ENCODE data around the gene PEBP1.
A peak's percentile ranks its signal among the peaks of the same experiment; 100 is the strongest.
"Not testable (repeated sequence)": the region's sequence is repeated elsewhere in the genome, so short reads cannot be mapped to it uniquely, and the experiment has no call there.

The PEBP1 gene

GRCh38 chr12:118135788-118136558 lies at the start of gene PEBP1:
PEBP1 (plus strand) TSS chr12:118136124; CDS start chr12:118136210, 86 bp downstream.
- DNase-seq: peak; percentile 91

GRCh38 chr12:118089782-118090181 lies 46.1 kb upstream of the PEBP1 start:
- DNase-seq: no peak

GRCh38 chr12:118094039-118094438 lies 41.9 kb upstream of the PEBP1 start:
- no peak for DNase-seq

- no peak for DNase-seq
Measured at GRCh38 chr12:118098401-118098800, 37.5 kb upstream of the PEBP1 start.

- DNase-seq: no peak
Measured at GRCh38 chr12:118098911-118099671, 36.8 kb upstream of the PEBP1 start.

GRCh38 chr12:118101051-118101450 lies 34.9 kb upstream of the PEBP1 start:
- no peak for DNase-seq

- DNase-seq: no peak
Measured at GRCh38 chr12:118102070-118102469, 33.9 kb upstream of the PEBP1 start.

- no peak for DNase-seq
Measured at GRCh38 chr12:118102609-118103008, 33.3 kb upstream of the PEBP1 start.

- DNase-seq: no peak
Measured at GRCh38 chr12:118103201-118103600, 32.7 kb upstream of the PEBP1 start.

- DNase-seq: peak; percentile 14
Measured at GRCh38 chr12:118103601-118104382, 32.1 kb upstream of the PEBP1 start, which contains the start of gene VSIG10. VSIG10 (minus strand) TSS chr12:118104011; CDS start chr12:118103671, 340 bp downstream.

GRCh38 chr12:118107011-118107410 lies 28.9 kb upstream of the PEBP1 start:
- no peak for DNase-seq

- no peak for DNase-seq
Measured at GRCh38 chr12:118107694-118108093, 28.2 kb upstream of the PEBP1 start.

- no peak for DNase-seq
Measured at GRCh38 chr12:118109088-118109487, 26.8 kb upstream of the PEBP1 start.

GRCh38 chr12:118119449-118119879 lies 16.5 kb upstream of the PEBP1 start:
- no peak for DNase-seq

- peak; percentile 71 for DNase-seq
Measured at GRCh38 chr12:118120579-118121363, 15.2 kb upstream of the PEBP1 start.

- DNase-seq: no peak
Measured at GRCh38 chr12:118122264-118122663, 13.7 kb upstream of the PEBP1 start.

- no peak for DNase-seq
Measured at GRCh38 chr12:118124333-118124874, 11.5 kb upstream of the PEBP1 start.

GRCh38 chr12:118125743-118126118 lies 10.2 kb upstream of the PEBP1 start:
- DNase-seq: no peak

GRCh38 chr12:118126119-118126757 lies 9.7 kb upstream of the PEBP1 start:
- no peak for DNase-seq

- DNase-seq: no peak
Measured at GRCh38 chr12:118127867-118128266, 8.1 kb upstream of the PEBP1 start.

GRCh38 chr12:118129436-118129835 lies 6.5 kb upstream of the PEBP1 start:
- not testable (repeated sequence) for DNase-seq
